GM13977 (cell line): ENCODE measurements around the gene KCNH2.
"Not testable (repeated sequence)": the region's sequence is repeated elsewhere in the genome, so short reads cannot be mapped to it uniquely, and the experiment has no call there.

Source experiments
- DNase-seq: peaks from one replicate; pipeline ENCODE4 v3.0.0; 2012; ENCODE audit warnings: low spot score
- in situ Hi-C: fragments of 300-500 bp; cut with MboI; formaldehyde crosslinking; loops from one replicate; pipeline ENCODE4 v1.12.0; 2022; ENCODE audit warnings: low sequenced_read_pairs, low pct_unique_long_range_greater_than_20kb, mixed read lengths, inconsistent platforms; ENCODE audit not compliant: unreplicated experiment
- TF ChIP-seq, protein P1 (sequence below): IDR thresholded peaks from 2 replicates; pipeline ENCODE4 v1.5.1; 2012; ENCODE audit warnings: mild to moderate bottlenecking, control low read depth; ENCODE audit not compliant: insufficient read depth; ENCODE audit errors: extremely low read depth, missing control alignments

The KCNH2 gene

DNA sequence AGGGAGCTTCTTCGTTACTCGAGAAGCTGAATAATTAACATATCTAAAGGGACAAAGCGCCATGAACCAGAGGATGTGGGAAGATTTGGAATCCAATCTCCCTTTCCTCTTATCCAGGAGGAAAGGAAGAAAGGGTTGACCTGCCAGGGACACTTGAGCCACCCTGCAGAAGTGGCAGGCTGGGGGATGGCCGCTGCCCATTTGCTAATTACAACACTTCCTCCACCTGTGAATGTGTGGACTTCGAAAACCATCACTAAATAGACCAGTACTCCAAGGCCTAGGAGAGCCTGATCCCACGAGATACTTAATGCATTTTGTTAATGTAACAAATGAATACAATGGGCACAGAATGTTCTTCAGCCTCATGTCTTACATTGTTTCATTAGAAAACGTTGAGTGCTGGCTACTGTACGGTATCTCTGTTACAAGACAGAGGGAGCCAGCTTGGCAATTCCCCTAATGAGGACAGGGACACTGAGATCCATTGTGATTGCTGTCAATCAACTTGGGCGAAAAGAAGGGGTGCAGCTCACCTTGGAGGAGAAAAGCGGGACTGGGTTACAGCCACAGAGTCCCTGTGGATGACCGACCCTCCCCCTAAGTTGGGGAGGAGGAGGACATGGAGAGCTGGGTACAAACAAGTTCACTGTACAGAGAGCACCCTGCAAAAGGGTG lies 66.4 kb downstream of the KCNH2 start:
- no peak for DNase-seq
- in situ Hi-C loops: no loop called here
- TF ChIP-seq, protein P1, sequence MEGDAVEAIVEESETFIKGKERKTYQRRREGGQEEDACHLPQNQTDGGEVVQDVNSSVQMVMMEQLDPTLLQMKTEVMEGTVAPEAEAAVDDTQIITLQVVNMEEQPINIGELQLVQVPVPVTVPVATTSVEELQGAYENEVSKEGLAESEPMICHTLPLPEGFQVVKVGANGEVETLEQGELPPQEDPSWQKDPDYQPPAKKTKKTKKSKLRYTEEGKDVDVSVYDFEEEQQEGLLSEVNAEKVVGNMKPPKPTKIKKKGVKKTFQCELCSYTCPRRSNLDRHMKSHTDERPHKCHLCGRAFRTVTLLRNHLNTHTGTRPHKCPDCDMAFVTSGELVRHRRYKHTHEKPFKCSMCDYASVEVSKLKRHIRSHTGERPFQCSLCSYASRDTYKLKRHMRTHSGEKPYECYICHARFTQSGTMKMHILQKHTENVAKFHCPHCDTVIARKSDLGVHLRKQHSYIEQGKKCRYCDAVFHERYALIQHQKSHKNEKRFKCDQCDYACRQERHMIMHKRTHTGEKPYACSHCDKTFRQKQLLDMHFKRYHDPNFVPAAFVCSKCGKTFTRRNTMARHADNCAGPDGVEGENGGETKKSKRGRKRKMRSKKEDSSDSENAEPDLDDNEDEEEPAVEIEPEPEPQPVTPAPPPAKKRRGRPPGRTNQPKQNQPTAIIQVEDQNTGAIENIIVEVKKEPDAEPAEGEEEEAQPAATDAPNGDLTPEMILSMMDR: no peak

DNA sequence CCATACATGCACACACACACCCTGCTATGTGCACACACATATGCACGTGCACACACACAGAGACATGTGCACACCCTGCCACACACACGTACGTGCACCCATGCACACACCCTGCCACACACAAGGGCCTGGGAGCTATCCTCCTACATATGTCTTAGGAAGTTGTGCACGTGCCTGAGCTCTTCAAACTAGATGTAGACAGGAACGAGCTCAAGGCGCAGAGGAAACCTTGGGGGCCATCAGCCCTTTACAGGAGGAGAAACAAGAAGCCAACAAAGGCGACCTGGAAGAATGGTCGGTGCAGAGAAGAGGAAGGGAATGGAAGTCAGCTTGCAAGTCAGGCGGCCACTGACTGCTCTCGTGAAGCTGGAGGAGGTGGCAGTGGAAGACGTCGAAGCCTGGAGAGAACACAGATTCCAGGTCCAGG lies 67.1 kb downstream of the KCNH2 start:
- no peak for DNase-seq
- in situ Hi-C loops: no loop called here
- TF ChIP-seq, protein P1: no peak

DNA sequence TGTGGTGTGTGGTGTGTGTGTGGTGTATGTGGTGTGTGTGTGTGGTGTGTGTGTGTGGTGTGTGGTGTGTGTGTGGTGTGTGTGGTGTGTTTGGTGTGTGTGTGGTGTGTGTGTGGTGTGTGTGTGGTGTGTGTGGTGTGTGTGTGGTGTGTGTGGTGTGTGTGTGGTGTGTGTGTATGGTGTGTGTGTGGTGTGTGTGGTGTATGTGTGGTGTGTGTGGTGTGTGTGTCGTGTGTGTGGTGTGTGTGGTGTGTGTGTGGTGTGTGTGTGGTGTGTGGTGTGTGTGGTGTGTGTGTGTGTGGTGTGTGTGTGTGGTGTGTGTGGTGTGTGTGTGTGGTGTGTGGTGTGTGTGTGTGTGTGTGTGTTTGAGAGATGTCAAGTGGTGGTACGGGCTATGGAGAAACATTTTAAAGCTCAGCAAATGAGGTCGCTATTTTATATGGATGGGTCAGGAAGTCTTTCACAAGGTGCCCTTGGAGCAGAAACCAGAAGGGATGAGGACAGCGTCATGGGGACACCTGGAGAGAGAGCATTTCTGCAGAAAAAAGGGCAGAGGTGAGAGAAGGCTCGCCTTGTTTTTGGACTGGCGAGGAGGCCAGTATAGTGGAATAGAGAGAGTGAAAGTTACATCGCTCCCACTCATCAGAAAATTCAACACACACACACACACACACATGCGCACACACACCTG lies 67.7 kb downstream of the KCNH2 start:
- DNase-seq, in situ Hi-C loops: not testable (repeated sequence)

DNA sequence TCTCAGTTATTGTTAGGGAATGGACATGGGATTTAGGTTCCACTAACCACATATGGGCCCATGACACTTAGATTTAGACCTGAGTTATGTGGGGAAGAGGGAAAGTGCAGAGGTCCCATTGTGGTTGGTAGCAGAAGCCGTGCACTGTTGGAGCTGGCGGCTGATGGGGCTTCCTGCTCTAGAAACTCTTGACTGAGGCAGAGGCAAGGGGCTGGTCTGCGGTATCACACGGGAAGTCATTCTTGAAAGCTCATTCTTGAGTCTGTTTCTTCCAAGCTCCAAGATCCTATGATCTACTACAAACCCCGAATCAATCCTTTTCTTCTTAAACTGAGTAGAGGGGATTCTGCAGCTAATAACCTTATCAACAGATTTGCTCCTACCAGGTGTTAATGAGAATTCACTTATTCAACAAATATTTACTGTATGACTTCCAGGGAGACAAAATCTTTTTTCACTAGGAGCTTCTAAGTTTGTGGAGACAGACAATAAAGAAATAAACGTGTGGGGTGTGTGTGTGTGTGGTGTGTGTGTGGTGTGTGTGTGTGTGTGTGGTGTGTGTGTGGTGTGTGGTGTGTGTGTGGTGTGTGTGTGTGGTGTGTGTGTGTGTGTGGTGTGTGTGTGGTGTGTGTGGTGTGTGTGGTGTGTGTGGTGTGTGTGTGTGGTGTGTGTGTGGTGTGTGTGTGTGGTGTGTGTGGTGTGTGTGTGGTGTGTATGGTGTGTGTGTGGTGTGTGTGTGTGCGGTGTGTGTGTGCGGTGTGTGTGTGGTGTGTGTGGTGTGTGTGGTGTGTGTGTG lies 68.7 kb downstream of the KCNH2 start:
- in situ Hi-C loops: no loop called here
- TF ChIP-seq, protein P1: no peak
- no peak for DNase-seq

DNA sequence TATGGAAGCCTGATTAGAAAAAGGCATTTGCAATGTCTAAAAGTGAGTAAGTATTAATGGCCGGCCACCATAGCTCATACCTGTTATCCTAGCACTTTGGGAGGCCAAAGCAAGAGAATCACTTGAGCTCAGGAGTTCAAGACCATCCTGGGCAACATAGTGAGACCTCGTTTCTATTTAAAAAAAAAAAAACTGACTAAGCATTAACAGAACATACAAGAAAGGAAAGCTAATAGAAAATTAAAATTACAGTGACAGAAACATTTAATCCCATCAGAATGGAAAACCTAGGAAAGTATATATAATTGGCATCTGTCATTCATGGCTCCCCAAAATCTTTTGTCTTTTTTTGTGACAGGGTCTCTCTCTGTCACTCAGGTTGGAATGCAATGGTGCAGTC lies 69.9 kb downstream of the KCNH2 start:
- no peak for DNase-seq
- TF ChIP-seq, protein P1: no peak
- in situ Hi-C loops: no loop called here

DNA sequence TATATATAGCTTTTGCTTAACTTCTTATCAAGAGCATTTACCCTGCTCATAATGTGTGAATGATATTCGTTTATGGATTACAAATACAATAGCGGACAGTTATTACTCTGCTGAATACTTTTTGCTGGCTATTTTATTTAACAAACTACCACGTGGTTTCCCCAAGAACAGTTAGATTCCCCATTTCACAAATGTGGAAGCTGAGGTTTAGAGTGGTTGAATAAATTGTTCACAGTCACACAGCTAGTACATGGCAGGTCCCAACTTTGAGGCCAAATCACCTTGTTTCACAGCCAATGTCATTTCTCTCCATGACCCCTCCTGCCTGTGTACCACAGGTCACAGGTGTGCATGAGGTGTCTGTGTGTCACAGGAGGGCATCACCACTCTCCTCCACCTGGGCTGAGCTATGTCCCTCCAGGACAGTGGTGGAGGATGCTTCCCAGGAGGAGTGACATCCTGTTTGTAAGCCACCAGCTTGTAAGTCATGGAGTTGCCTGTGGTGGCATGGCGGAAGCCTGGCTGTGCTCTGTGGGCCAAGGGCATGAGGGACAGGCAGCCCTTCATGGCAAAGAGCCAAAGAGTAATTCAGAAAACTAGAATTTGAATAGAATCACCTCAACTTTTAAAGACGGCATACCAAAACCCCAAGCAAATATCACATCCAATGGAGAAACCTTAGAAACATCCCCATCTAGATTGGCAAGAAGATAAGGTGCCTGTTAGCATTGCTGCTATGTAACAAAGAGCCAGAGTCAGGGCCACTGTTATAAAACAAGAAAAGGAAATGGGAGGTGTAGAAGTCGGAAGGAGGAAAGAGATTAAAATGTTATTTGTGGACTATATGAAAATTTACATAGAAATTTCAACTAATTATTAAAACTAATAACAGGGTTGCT lies 73.9 kb downstream of the KCNH2 start:
- TF ChIP-seq, protein P1: no peak
- in situ Hi-C loops: no loop called here

More for the DNA sequence above, 73.9 kb downstream of the KCNH2 start:
- DNase-seq: no peak
